WI38 (cell line): Measurements from ENCODE around the gene EXOC6.

Experiments used
- H3K4me3 ChIP-seq: 2 replicates; pipeline ENCODE4 v1.5.1; 2011; ENCODE audit warnings: low read depth, mild to moderate bottlenecking, control low read depth, low read length
- CTCF ChIP-seq: IDR thresholded peaks from 2 replicates; pipeline ENCODE4 v1.5.1; 2012; ENCODE audit warnings: low read depth, mild to moderate bottlenecking, control low read depth, low read length

EXOC6 gene, protein sequence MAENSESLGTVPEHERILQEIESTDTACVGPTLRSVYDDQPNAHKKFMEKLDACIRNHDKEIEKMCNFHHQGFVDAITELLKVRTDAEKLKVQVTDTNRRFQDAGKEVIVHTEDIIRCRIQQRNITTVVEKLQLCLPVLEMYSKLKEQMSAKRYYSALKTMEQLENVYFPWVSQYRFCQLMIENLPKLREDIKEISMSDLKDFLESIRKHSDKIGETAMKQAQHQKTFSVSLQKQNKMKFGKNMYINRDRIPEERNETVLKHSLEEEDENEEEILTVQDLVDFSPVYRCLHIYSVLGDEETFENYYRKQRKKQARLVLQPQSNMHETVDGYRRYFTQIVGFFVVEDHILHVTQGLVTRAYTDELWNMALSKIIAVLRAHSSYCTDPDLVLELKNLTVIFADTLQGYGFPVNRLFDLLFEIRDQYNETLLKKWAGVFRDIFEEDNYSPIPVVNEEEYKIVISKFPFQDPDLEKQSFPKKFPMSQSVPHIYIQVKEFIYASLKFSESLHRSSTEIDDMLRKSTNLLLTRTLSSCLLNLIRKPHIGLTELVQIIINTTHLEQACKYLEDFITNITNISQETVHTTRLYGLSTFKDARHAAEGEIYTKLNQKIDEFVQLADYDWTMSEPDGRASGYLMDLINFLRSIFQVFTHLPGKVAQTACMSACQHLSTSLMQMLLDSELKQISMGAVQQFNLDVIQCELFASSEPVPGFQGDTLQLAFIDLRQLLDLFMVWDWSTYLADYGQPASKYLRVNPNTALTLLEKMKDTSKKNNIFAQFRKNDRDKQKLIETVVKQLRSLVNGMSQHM

GRCh38 chr10:92848441-92849233 lies at the start of gene EXOC6:
Gene EXOC6 (plus strand): TSS chr10:92848520. CDS start chr10:92848534, 14 bp downstream.
- TF ChIP-seq CTCF = no peak

DNA sequence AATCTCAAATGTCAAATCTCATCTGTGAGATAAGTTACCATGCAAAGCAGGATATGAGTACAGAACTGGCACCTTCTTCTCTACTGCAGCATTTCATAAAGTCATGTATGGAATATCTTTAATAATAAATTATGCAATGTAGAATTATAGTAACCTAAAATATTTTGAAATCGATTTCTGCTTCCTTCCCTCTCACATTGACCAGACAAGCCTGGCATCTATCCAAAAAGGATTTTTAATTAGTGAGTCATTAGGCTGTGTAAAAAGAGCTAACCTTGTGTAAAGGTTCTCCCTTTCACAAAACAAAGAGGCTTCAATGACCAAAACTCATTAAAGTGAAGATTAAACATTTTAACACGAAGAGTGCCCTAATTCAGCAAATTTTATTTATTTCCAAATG lies 48.8 kb upstream of the EXOC6 start:
- TF ChIP-seq CTCF = no peak
- H3K4me3 ChIP-seq = no peak overlapping the region

More at GRCh38 chr10:92848441-92849233, at the start of gene EXOC6:
- H3K4me3 ChIP-seq = peak within 1 kb of the TSS; percentile 89

- no peak for TF ChIP-seq CTCF
- no peak overlapping the region for H3K4me3 ChIP-seq
Observed at GRCh38 chr10:92800134-92800733, 48.1 kb upstream of the EXOC6 start.

- H3K4me3 ChIP-seq = no peak overlapping the region
- no peak for TF ChIP-seq CTCF
Observed at GRCh38 chr10:92801978-92802872, 46.1 kb upstream of the EXOC6 start.

DNA sequence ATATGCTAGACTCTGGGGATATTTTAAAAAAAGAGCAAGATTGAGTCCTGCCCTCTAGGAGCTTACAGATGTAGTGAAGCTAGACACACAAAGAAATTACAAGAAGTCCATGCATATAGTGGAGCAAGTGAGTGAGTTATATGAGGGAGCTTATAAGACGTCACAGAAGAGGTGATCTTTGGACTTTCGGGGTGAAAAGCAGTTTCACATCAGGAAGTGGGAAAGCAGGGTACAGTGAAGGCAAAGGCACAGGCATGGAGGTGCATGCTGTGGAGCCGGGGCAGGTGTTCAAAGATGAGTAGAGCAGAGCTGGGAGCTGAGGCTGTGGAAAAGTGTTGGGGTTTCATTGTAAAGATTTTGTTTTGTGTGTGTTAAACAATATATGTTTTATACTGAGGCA lies 38.5 kb upstream of the EXOC6 start:
- H3K4me3 ChIP-seq = no peak overlapping the region
- no peak for TF ChIP-seq CTCF

- H3K4me3 ChIP-seq = no peak overlapping the region
- TF ChIP-seq CTCF = no peak
Observed at GRCh38 chr10:92810934-92811532, 37.3 kb upstream of the EXOC6 start.
